HG03175 (cell line): ENCODE measurements around the gene MARVELD1.
A peak's percentile ranks its signal among the peaks of the same experiment; 100 is the strongest.
"Not testable (repeated sequence)": the region's sequence is repeated elsewhere in the genome, so short reads cannot be mapped to it uniquely, and the experiment has no call there.

Source experiments
- ATAC-seq: cut with Tn5 transposase; IDR thresholded peaks from one replicate; pipeline ENCODE4 v1.9.1; 2021; ENCODE audit warnings: mild to moderate bottlenecking, moderate library complexity; ENCODE audit not compliant: unreplicated experiment

The MARVELD1 gene

GRCh38 chr10:97689559-97690020 lies 23.9 kb upstream of the MARVELD1 start:
- no peak for ATAC-seq

GRCh38 chr10:97690133-97690532 lies 23.4 kb upstream of the MARVELD1 start:
- ATAC-seq = no peak

GRCh38 chr10:97698072-97698655 lies 15.4 kb upstream of the MARVELD1 start:
- not testable (repeated sequence) for ATAC-seq

- peak; percentile 79 for ATAC-seq
These were observed 12.0 kb upstream of the MARVELD1 start for GRCh38 chr10:97701438-97702069.

GRCh38 chr10:97703398-97704067 lies 10.0 kb upstream of the MARVELD1 start:
- no peak for ATAC-seq

- ATAC-seq = no peak
These were observed 9.2 kb upstream of the MARVELD1 start for GRCh38 chr10:97704341-97704740.

GRCh38 chr10:97705006-97705670 lies 8.4 kb upstream of the MARVELD1 start:
- no peak for ATAC-seq

GRCh38 chr10:97707134-97707861 lies 6.2 kb upstream of the MARVELD1 start:
- no peak for ATAC-seq

- ATAC-seq = no peak
These were observed 5.4 kb upstream of the MARVELD1 start for GRCh38 chr10:97708167-97708566.

- ATAC-seq = no peak
These were observed 4.3 kb upstream of the MARVELD1 start for GRCh38 chr10:97708976-97709946.

- ATAC-seq = no peak
These were observed 1.6 kb upstream of the MARVELD1 start for GRCh38 chr10:97711640-97712572.

GRCh38 chr10:97713826-97714400 lies 383 bp downstream of the MARVELD1 start:
- ATAC-seq = peak; percentile 69

GRCh38 chr10:97714401-97715258 lies 1.1 kb downstream of the MARVELD1 start:
- ATAC-seq = peak; percentile 36

- no peak for ATAC-seq
These were observed 1.8 kb downstream of the MARVELD1 start for GRCh38 chr10:97715259-97715874.

GRCh38 chr10:97717627-97718026 lies 4.1 kb downstream of the MARVELD1 start:
- ATAC-seq = no peak

GRCh38 chr10:97718178-97718577 lies 4.6 kb downstream of the MARVELD1 start:
- no peak for ATAC-seq

- no peak for ATAC-seq
These were observed 5.2 kb downstream of the MARVELD1 start for GRCh38 chr10:97718659-97719142.
